GM12891 (cell line): ENCODE results near the gene CH25H.
"Not testable (repeated sequence)": the region's sequence is repeated elsewhere in the genome, so short reads cannot be mapped to it uniquely, and the experiment has no call there.

Experiments
- DNase-seq: peaks from one replicate; pipeline ENCODE4 v3.0.0; 2011; ENCODE audit warnings: low spot score; ENCODE audit not compliant: insufficient read length
- FAIRE-seq: peaks from 2 replicates; lab custom pipeline; 2011; peaks lifted over from hg19 to GRCh38; lab: Jason Lieb, UNC
- PAX5 ChIP-seq: IDR thresholded peaks from 2 replicates; pipeline ENCODE4 v1.6.1; 2011; ENCODE audit warnings: low read length, moderate library complexity, mild to moderate bottlenecking; ENCODE audit not compliant: insufficient read depth, severe bottlenecking
- POLR2A ChIP-seq: IDR thresholded peaks from 2 replicates; pipeline ENCODE4 v1.6.1; 2011; ENCODE audit warnings: low read depth, low read length, control low read depth
- POLR2AphosphoS5 ChIP-seq: IDR thresholded peaks from 2 replicates; pipeline ENCODE4 v1.6.1; 2011; ENCODE audit warnings: low read depth, low read length, control low read depth
- POU2F2 ChIP-seq: IDR thresholded peaks from 2 replicates; pipeline ENCODE4 v1.6.1; 2011; ENCODE audit warnings: low read depth, mild to moderate bottlenecking, control low read depth, low read length, moderate library complexity
- SPI1 ChIP-seq: IDR thresholded peaks from 2 replicates; pipeline ENCODE4 v1.6.1; 2011; ENCODE audit warnings: low read depth, low read length, control low read depth
- TAF1 ChIP-seq: IDR thresholded peaks from 2 replicates; pipeline ENCODE4 v1.6.1; 2011; ENCODE audit warnings: low read depth, low read length, control low read depth

CH25H gene

GRCh38 chr10:89171263-89171872 is 35.7 kb downstream of the CH25H start:
- no peak for TF ChIP-seq POU2F2
- TF ChIP-seq SPI1: no peak
- no peak for TF ChIP-seq POLR2A
- no peak for TF ChIP-seq PAX5
- no peak for TF ChIP-seq TAF1
- no peak for TF ChIP-seq POLR2AphosphoS5
- no peak for FAIRE-seq
- DNase-seq: no peak

DNA sequence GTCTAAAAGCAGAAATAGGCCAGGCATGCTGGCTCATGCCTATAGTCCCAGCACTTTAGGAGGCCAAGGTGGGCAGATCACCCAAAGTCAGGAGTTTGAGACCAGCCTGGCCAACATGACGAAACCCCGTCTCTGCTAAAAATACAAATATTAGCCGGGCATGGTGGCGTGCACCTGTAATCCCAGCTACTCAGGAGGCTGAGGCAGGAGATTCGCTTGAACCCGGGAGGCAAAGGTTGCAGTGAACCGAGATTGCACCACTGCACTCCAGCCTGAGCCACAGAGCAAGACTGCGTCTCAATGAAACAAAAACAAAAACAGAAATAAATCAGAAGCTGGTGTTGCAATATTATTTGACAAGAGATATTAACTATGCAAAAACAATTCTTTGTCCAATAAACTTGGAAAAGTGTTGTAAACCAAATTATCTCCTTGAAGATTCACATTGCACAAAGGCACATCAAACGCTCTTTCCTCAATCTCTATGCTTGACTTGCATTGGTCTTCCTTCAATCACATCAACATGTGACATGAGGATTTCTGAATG is 38.7 kb downstream of the CH25H start:
- peak; percentile 33 for FAIRE-seq
- DNase-seq: not testable (repeated sequence)

- TF ChIP-seq POLR2AphosphoS5 (no peak), POLR2A (no peak), POU2F2 (no peak), TAF1 (no peak), PAX5 (no peak), SPI1 (no peak)
- DNase-seq: no peak
- no peak for FAIRE-seq
Measured at GRCh38 chr10:89167915-89168314, 39.2 kb downstream of the CH25H start.

- DNase-seq (no peak), FAIRE-seq (no peak)
- no peak for TF ChIP-seq POLR2A
- TF ChIP-seq PAX5: no peak
- no peak for TF ChIP-seq SPI1
- TF ChIP-seq POU2F2: no peak
- TF ChIP-seq POLR2AphosphoS5: no peak
Measured at GRCh38 chr10:89165923-89166322, 41.2 kb downstream of the CH25H start.

GRCh38 chr10:89164920-89165319 is 42.2 kb downstream of the CH25H start:
- DNase-seq: no peak
- FAIRE-seq: peak; percentile 9

GRCh38 chr10:89164080-89164479 is 43.0 kb downstream of the CH25H start:
- no peak for FAIRE-seq
- no peak for DNase-seq
- no peak for TF ChIP-seq POLR2AphosphoS5
- TF ChIP-seq PAX5: no peak
- TF ChIP-seq SPI1: no peak
- no peak for TF ChIP-seq POU2F2
- no peak for TF ChIP-seq TAF1
- TF ChIP-seq POLR2A: no peak

More at GRCh38 chr10:89164920-89165319, 42.2 kb downstream of the CH25H start:
- TF ChIP-seq SPI1: no peak
- TF ChIP-seq PAX5: no peak
- TF ChIP-seq POLR2AphosphoS5: no peak
- TF ChIP-seq POU2F2: no peak
- no peak for TF ChIP-seq POLR2A
- no peak for TF ChIP-seq TAF1

- peak; percentile 99 for FAIRE-seq
- TF ChIP-seq POU2F2 (peak; percentile 47; the same call in 1 of the 2 replicates), TAF1 (no peak), POLR2AphosphoS5 (no peak), PAX5 (no peak)
- DNase-seq: peak; percentile 39
Measured at GRCh38 chr10:89163265-89163995, 43.7 kb downstream of the CH25H start.

DNA sequence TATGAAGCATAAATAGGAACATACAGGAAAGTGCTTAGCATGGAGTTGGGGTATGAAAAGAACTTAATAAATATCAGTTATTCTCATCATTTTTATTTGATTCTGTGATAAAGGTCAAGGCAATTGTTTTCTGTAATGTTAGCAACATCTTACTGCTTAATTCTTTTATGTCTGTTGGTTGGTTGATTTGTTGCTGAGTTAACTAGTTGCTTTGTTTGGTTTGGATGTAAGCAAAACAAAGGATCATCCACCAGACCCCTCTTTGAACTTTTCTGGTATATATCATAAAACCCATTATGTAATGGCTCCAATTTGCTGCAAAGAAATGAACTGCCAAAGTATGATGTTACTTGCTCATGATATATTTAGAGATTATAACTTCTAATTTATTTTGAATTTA is 44.5 kb downstream of the CH25H start:
- FAIRE-seq (no peak), DNase-seq (no peak)
- no peak for TF ChIP-seq POLR2AphosphoS5
- TF ChIP-seq PAX5: no peak
- TF ChIP-seq POU2F2: no peak

DNA sequence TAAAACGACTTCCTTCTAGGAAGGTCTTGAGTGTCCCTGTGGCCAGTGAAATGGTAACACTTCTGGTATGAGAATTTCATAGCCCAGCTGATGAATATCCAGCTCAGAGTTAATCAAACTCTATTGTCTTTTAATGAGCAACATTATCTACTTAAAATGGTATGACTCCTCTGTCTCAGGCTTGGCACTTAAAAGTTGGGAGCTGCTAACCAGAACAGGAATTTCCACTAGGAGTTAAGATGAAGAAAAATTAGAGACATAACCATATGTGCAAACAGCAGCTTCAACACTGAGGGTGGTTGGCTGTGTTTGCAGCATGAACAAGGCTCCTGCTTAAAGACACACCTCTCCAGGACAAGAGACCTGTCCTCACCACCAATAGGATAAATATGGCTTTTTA is 46.8 kb downstream of the CH25H start:
- FAIRE-seq (no peak), DNase-seq (no peak)
- TF ChIP-seq SPI1 (no peak), PAX5 (no peak), POU2F2 (no peak), TAF1 (no peak), POLR2AphosphoS5 (no peak), POLR2A (no peak)

DNA sequence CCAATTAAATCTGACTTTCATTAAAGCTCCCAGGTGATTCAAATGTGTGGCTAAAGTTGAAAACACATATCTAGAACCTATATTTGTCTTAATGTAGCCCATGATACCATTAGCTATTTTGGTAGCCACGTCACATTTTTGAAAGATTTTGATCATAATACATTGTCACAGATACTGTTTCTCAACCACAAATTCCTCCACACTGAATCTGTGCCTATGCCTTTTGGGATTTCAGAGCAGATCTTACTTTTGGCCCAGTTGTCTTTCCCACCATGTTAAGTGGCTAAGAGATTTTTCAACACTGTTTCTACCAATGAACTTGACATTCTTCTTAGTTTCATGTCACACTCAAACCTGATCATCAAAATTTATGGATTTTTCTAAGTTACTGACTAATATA is 47.4 kb downstream of the CH25H start:
- no peak for FAIRE-seq
- no peak for TF ChIP-seq POU2F2
- TF ChIP-seq PAX5: no peak
- no peak for TF ChIP-seq POLR2AphosphoS5
- TF ChIP-seq POLR2A: no peak
- no peak for TF ChIP-seq TAF1
- TF ChIP-seq SPI1: no peak
- no peak for DNase-seq
